Stimulated activated CD4-positive, alpha-beta T cell treated with anti-CD3 and anti-CD28 coated beads, Interleukin-15, amount 100 ng/mL, for 24 hours (primary cell): ENCODE data around the gene MYO9B.
"Not testable (repeated sequence)": the region's sequence is repeated elsewhere in the genome, so short reads cannot be mapped to it uniquely, and the experiment has no call there.

Experiments used
- DNase-seq: peaks from one replicate; pipeline ENCODE4 v3.0.0-alpha.2; 2020

The MYO9B gene

DNA sequence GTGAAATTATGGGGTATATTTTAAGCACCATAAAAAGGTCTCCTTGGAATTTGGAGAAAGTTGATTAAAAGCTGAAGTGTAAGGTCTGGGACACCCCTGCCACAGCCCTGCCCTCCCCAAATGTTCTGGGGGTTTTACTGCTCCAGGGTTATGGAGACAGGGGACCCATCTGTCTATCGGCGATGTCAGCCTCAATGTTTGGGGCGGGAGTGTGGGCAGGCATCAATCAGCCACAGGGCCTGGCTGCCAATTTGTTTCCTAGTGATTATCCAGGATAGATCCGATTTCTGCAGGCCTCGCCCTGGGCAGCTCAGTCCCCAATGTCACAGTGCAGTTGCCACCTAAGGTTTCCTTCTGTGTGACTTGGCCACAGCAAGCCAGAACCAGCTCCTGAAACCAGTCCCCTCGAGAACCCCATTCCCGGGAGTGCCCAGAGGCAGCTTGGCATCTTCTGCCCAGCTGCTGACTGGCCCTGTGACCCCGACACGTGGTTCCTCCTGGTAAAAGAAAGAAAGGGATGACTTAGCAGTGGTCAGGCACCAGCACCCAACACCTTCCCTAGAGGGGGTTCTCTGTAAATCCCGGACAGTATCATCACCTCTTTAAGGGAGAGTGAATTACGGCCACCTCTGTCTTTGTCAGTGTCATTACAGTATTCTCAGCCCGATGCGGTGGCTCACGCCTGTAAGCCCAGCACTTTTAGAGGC, 41.6 kb downstream of the MYO9B start:
- no peak for DNase-seq

DNA sequence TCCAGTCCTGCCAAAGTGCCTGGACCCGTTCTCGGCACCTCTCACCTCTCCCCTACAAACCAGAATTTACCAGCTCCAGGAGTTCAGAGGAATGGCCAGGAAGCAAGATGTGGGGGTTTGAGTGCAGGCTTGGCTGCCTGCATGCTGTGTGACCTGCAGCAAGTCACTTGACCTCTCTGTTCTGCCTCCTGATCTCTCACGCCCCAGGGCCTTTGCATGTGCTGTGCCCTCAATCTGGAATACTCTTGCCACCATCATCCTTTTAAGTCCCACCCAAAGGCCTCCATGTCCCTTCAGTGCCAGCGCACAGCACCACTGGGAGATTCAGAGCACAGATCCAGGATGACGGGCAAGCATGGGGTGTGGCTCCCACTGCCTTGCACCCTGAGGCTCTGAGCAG, 43.4 kb downstream of the MYO9B start:
- DNase-seq, result no peak

DNA sequence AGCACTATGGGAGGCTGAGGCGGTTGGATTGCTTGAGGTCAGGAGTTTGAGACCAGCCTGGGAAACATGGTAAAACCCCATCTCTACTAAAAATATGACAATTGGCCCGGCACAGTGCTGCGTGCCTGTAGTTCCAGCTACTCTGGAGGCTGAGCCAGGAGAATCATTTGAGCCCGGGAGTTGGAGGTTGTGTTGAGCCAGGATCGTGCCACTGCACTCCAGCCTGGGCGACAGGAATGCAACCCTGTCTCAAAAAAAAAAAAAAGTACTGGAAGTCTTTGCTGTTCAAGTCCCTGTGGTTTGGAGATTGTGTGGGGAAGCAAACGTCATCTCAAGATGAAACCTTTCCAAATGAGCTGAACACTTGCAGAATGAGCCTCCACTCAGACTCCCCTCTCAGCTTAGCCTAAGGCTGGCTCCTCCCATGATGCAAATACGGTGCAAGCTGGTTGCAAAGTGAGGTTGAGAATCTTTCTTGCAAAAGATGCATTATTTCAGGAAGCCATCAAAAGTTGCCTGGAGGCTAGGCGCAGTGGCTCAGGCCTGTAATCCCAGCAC, 46.2 kb downstream of the MYO9B start:
- DNase-seq, result no peak

DNA sequence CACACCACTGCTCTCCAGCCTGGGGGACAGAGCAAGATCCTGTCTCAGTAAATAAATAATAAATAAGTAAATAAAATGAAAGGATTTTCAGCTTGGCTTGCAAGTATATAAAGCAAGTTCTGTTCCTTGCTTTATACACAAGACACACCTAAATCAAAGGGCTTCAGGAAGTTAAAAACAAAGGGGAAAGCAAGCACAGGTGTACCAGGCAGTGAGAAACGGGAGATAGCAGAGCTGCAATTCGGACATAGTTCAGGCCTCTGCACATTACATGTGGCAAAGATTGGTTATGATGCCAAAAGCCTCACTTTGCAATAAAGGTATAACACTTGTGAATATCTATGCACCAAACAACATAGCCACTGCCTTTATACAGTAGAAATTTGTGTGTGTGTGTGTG, 47.5 kb downstream of the MYO9B start:
- no peak for DNase-seq

DNA sequence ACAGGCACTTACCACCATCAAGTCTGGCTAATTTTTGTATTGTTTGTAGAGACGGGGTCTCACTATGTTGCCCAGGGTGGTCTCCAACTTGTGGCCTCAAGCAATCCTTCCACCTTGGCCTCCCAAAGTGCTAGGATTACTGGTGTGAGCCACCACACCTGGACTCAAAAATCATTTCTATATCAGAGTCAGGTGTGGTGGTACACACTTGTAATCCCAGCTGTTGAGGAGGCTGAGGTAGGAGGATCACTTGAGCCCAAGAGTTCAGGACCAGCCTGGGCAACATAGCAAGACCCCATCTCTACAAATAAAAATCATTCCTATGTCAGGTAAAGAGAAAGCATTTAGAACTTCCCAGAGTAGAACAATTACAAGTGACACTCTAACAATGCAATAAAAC, 48.4 kb downstream of the MYO9B start:
- DNase-seq, result no peak

DNA sequence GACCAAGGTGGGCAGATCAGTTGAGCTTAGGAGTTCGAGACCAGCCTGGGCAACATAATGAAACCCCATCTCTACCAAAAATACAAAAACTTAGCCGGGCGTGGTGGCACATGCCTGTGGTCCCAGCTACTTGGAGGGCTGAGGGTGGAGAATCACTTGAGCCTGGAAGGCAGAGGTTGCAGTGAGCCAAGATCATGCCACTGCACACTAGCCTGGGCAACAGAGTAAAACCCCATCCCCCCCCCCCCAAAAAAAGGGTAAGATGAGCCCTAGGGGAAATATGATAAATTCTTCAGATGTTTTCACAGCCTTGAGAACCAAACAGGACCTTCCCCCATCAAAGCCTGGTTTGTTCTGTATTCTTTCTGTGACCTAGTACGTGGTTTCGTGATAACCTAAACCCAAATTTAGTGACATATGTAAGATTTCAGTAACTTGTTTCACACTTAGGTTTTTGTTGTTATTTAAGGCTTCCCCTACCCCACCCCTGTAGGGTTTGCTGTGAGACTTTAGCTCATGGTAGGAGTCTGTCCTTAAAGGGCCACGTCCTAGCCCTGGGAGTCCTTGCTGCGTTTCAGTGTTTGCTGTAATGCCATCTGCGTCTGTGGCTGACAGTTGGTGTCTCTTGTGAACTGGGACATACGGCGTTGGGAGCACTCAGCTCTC, 49.6 kb downstream of the MYO9B start:
- DNase-seq, result no peak

DNA sequence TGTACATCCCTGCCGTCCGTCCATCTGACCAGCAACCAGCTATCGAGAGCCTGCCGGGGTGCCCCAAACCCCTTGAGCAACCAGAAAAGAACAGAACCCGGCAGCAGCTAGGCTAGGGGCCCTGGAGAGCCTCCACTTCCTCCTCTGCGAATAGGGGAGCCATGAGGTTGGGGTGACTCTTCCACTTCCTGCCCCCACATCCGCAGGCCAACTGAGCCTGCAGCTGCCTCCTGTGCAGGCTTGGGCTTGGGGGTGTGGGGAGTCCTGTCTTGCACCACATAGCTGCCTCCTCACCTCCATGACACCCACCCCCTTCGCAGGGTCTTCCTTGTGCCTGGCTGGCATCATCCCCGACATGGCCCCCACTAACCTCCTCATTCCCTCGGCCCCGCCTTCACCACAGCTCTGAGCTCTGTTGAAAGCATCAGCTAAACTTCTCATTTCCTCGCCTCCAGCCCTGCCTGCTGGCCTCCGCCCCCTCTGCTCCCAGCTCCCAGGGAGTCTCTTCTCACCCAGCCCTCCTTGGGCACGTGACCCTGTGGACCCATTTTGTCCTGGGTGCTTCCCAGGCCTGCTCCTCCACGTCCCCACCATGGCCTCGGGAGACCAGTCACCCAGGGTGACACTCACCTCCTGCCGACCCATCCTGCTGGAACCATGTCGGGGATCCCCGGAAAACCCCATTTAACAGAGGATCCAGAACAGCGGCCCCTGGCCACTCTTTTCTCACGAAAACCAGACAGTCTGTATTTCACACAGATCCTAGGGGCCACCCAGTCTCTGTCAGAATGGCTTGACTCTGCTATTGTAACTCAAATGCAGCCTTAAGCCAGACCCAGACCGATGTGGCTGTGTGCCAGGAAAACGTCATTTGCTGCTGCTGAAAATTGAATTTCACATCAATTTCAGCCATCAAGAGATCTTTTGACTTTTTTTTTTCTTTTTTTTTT, 50.4 kb downstream of the MYO9B start:
- peak; percentile 74 for DNase-seq

DNA sequence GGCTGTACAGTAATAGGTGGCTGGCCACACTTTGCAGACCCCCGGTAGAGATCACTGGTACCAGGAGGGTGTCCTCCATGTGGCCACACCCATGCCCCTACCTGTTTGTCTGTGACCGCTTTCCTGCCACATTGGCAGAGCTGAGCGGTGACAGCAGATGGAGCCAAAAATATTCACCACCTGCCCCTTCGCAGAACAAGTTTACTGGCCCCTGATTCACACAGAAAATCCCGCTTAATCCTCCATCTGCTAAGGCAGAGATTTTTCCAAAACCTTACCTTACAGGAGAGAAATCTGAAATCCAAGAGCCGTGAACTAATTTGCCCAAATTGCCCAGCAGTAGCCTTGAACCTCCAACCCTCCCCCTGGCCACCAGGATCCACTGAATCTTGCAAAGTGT, 52.1 kb downstream of the MYO9B start:
- DNase-seq, result no peak

DNA sequence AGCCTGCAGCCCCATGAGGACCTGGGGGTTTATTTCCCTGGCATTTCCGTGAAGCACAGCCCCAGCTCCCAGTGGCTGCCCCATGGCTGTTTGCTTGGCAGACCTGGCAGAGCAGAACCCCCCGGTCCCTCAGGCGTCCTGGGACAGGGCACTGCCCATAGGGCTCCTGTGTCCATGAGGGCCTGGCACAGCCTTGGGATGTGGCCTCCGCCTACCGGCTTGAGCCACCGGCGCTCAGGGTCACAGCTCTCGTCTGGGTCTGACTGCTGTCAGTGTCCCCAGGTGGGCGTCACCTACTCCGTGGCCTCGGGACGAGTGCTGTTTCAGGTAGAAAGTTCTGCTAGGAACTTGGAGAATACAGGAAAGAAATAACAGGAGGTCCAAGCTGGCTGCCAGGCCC, 52.8 kb downstream of the MYO9B start:
- no peak for DNase-seq

DNA sequence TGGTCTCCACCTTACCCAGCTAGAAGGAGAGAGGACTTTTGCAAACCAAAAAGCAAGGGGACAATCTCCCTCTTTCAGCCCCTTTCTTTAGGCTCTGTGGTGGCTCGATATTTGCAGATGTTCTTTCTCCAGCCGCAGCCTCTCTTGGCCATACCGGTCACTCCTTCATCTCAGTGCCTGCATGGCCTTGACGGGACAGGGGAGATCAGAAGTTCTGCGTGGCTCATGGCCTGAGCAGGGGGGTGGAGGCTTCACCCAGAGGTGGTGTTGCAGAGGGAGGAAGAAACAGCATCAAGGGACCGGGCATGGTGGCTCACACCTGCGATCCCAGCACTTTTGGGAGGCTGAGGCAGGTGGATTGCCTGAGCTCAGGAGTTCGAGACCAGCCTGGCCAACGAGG, 53.2 kb downstream of the MYO9B start:
- no peak for DNase-seq

DNA sequence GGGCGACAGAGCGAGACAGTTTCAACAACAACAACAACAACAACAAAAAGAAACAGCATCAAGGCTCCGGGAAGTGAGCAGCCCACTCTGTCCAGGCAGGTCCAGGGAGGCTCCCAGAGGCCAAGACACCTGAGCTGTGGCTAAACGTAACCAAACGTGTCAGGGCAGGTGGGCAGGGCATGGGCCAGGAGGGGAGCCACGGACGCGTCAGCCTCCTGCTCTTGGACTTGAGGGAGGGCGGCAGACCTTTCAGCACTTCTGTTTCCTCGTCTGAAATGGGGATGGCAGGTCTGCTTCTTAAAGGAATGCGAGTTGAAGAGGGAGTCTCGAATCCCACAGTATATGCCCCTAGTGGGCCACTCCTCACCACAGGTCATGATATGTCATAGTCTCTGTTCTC, 53.8 kb downstream of the MYO9B start:
- DNase-seq, result no peak

DNA sequence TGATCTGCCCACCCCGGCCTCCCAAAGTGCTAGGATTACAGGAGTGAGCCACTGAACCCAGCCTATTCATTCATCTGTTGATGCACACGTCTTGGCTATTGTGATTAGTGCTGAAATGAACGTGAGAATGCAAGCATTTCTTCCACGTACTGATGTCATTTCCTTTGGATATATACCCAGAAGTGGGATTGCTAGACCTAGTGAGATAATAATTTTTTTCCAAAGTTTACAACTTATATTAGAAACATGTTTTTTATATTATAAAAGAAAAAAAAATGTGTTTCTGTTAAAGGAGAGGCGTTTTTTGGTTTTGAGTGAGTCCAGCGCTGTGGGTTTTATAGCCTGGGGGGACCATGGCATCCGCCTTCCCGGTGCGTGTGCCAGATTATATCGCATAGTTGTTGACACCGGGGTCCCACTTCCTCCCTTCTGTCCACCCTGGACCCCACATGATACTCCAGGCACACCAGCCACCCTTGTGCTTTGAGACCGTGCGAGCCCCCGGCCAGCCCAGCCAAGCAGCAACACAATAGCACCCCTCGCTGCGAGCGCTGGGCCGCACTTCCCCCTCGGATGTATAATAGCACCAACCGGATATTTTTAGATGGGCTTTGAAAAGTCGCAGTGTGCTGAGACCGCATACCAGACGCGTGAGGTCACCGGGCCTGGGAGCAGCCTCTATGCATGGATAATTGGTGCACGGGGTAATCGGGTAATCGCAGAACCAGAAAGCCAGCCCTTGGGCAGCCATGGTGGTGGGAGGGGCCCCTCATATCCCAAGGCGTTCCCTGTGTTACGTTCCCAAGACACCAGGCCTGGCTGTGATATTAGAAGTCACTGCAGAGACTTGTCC, 59.6 kb downstream of the MYO9B start:
- peak; percentile 16 for DNase-seq

DNA sequence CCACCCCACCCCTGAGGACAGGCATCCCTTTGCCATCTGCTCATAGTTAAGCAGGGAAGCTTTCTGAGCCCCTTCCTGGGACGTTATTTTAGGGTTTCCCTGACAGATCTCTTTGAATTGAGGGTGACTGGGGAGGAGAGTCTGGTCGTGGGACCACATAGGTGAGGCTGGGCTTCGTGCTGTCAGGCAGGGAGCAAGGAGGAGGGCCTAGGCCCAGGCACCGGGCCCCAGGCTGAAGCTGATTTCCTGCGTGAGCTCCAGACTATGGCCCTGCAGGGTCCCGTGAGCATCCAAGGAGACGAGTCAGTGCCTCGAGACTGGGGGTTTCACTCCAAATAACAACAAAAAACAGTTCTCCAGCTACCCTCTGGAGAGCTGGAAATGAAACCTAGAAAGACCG, 60.4 kb downstream of the MYO9B start:
- no peak for DNase-seq

DNA sequence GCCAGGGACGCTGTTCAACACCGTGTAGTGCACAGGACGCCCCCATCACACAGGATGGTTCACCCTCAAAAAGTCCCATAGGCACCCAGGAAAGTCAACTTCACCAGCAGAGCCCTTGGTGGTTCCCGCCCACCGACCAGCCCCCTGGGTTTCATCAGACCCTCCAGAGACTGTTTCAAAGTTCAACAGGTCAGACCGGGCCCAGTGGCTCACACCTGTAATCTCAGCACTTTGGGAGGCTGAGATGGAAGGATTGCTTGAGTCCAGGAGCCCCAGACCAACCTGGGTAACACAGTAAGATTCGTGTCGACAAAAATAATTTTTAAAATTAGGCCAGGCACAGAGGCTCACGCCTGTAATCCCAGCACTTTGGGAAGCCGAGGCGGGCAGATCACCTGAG, 61.0 kb downstream of the MYO9B start:
- no peak for DNase-seq

DNA sequence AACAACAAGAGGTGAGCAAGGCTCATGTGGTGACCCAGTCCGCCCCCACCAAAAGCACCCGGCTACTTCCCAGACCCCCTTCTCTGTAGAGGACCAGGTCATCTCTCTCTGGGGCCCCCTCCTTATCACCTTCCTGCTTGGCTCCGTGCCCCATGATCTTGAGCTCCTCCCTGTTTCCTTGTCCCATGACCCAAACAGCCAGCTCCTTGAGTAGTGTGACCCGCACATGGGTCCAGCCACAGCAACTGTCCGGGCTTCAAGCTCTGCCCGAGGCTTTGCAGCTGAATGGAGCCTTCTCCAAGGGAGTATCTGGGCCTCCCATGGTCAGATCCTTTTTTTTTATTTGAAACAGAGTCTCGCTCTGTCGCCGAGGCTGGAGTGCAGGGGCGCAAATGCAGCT, 61.8 kb downstream of the MYO9B start:
- DNase-seq, result no peak

DNA sequence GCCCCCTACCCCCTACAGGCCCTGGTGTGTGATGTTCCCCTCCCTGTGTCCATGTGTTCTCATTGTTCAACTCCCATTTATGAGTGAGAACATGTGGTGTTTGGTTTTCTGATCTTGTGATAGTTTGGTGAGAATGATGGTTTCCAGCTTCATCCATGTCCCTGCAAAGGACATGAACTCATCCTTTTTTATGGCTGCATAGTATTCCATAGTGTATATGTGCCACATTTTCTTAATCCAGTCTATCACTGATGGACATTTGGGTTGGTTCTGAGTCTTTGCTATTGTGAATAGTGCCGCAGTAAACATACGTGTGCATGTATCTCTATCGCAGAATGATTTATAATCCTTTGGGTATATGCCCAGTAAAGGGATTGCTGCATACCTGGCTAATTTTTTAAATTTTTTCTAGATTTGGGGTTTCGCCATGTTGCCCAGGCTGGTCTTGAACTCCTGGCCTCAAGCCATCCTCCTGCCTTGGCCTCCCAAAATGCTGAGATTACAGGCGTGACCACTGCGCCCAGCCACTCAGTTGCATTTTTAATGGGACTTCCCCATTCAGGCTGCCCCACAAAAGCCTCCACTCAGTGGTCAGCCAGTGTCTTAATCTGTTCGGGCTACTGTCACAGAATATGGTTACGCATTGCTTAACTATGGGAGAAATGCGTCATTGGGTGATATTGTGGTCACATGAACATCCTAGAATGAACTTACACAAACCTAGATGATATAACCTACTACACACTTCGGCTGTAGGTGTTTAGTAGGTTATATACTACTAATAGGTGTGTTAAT, 62.7 kb downstream of the MYO9B start:
- DNase-seq, result not testable (repeated sequence)

DNA sequence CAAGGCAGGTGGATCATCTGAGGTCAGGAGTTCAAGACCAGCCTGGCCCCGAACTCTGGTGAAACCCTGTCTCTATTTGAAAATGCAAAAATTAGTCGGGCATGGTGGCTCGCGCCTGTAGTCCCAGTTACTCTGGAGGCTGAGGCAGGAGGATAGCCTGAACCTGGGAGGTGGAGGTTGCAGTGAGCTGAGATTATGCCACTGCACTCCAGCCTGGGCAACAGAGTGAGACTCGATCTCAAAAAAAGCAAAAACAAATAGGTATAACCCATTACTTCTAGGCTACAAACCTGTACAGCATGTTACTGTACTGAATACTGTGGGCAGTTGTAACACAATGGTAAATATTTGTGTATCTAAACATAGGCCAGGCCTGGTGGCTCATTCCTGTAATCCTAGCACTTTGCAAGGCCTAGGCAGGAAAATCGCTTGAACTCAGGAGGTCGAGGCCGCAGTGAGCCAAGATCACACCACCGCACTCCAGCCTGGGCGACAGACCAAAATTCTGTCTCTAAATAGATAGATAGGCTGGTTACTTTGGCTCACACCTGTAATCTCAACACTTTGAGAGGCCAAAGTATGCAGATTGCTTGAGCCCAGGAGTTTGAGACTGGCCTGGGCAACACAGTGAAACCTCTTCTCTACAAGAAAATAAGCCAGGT, 63.5 kb downstream of the MYO9B start:
- no peak for DNase-seq

DNA sequence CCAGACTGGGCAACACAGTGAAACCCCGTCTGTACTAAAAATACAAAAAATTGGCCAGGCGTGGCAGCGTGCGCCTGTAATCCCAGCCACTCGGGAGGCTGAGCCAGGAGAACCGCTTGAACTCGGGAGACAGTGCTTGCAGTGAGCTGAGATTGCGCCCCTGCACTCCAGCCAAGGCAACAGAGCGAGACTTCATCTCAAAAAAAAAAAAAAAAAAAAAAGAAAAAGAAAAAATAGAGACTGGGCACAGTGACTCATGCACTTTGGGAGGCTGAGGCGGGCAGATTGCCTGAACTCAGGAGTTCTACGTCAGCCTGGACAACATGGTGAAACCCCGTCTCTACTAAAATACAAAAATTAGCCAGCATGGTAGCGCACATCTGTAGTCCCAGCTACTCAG, 69.2 kb downstream of the MYO9B start:
- not testable (repeated sequence) for DNase-seq

DNA sequence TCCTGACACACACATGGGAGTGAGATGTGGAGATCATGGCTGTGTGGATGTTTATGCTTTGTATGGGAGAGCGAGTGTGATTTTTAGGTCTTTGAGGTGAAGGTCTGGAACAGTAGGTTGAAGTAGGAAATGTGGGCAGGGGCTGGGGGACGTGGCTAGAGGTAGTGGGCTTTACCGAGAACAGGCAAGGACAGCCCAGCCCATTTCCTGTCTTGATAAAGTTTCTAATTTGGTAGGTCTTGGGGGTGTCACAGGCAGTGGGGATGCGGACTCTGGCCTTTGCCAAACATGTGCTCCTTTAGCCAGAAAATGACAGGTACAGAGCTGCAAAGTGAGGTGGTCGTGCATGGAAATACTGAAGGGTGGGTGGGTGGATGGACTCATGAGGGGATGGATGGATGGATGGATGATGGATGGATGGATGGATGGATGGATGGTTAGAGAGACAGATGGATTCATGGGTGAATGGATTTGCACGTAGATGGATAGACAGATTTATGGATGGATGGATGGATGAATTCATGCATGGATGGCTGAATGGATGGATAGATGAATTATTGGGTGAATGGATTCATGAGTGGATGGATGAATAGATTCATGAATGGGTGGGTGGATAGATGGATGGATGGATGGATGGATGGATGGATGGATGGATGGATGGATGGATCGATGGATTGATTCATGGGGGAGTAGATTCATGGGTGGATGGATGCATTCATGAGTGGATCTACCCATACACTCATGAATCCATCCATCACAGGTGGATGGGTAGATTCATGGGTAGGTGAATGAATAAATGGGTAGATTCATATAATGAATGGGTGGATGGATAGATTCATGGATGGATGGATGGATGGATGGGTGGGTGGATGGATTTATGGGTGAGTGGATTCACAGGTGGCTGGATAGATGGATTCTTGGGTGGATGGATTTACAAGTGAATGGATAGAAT, 70.2 kb downstream of the MYO9B start:
- DNase-seq, result no peak

DNA sequence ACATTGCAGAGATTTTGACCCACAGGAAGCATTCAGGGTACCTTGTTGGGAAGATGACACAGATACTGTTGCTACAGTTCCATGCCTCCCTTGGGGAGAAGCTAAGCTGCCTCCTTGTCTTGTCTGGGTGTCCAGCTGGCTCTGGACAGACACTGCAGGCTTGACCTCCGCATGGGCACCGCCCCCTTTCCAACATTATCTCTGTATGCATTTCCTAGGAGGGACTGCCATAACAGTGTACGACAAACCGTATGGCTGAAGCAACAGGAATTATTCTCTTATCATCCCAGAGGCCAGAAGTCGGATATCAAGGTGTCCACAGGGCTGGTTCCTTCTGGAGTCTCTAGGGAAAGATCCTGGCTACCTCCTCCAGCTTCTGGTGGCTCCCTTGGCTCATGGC, 72.6 kb downstream of the MYO9B start:
- no peak for DNase-seq
